ENCODE measurements around the gene HNRNPU.

The HNRNPU gene

GRCh38 chr1:244862699-244863490 lies 1.4 kb downstream of the HNRNPU start:
- DNase-seq (ENCODE audit: low read depth in 2 of 2, low spot score in 1 of 2) = peak; percentile 97

- DNase-seq (ENCODE audit: low read depth in 2 of 2, low spot score in 1 of 2) = no peak
Observed at GRCh38 chr1:244862354-244862698, 2.0 kb downstream of the HNRNPU start.

GRCh38 chr1:244861683-244862082 lies 2.7 kb downstream of the HNRNPU start:
- DNase-seq (ENCODE audit: low read depth in 2 of 2, low spot score in 1 of 2) = no peak

- DNase-seq (ENCODE audit: low read depth in 2 of 2, low spot score in 1 of 2) = no peak
Observed at GRCh38 chr1:244860914-244861610, 3.3 kb downstream of the HNRNPU start.

- DNase-seq (ENCODE audit: low read depth in 2 of 2, low spot score in 1 of 2) = no peak
Observed at GRCh38 chr1:244860078-244860477, 4.3 kb downstream of the HNRNPU start.

- no peak for DNase-seq (ENCODE audit: low read depth in 2 of 2, low spot score in 1 of 2)
Observed at GRCh38 chr1:244858357-244858756, 6.0 kb downstream of the HNRNPU start.

- DNase-seq (ENCODE audit: low read depth in 2 of 2, low spot score in 1 of 2) = no peak
Observed at GRCh38 chr1:244857761-244858160, 6.6 kb downstream of the HNRNPU start.

- no peak for DNase-seq (ENCODE audit: low read depth in 2 of 2, low spot score in 1 of 2)
Observed at GRCh38 chr1:244854865-244855578, 9.3 kb downstream of the HNRNPU start.

- DNase-seq (ENCODE audit: low read depth in 2 of 2, low spot score in 1 of 2) = no peak
Observed at GRCh38 chr1:244854166-244854565, 10.2 kb downstream of the HNRNPU start.

- DNase-seq (ENCODE audit: low read depth in 2 of 2, low spot score in 1 of 2) = no peak
Observed at GRCh38 chr1:244852694-244853093, 11.6 kb downstream of the HNRNPU start.

- DNase-seq (ENCODE audit: low read depth in 2 of 2, low spot score in 1 of 2) = no peak
Observed at GRCh38 chr1:244851546-244852231, 12.7 kb downstream of the HNRNPU start.

GRCh38 chr1:244850896-244851295 lies 13.4 kb downstream of the HNRNPU start:
- no peak for DNase-seq (ENCODE audit: low read depth in 2 of 2, low spot score in 1 of 2)

- no peak for DNase-seq (ENCODE audit: low read depth in 2 of 2, low spot score in 1 of 2)
Observed at GRCh38 chr1:244850099-244850852, 14.1 kb downstream of the HNRNPU start.

GRCh38 chr1:244849189-244849866 lies 15.0 kb downstream of the HNRNPU start:
- DNase-seq (ENCODE audit: low read depth in 2 of 2, low spot score in 1 of 2) = no peak

- no peak for DNase-seq (ENCODE audit: low read depth in 2 of 2, low spot score in 1 of 2)
Observed at GRCh38 chr1:244846653-244847052, 17.7 kb downstream of the HNRNPU start.

- no peak for DNase-seq (ENCODE audit: low read depth in 2 of 2, low spot score in 1 of 2)
Observed at GRCh38 chr1:244844155-244845121, 19.9 kb downstream of the HNRNPU start.

- no peak for DNase-seq (ENCODE audit: low read depth in 2 of 2, low spot score in 1 of 2)
Observed at GRCh38 chr1:244843148-244843978, 21.0 kb downstream of the HNRNPU start.

- no peak for DNase-seq (ENCODE audit: low read depth in 2 of 2, low spot score in 1 of 2)
Observed at GRCh38 chr1:244841273-244841927, 22.9 kb downstream of the HNRNPU start.

All from stimulated activated CD8-positive, alpha-beta memory T cell treated with anti-CD3 and anti-CD28 coated beads, Interleukin-4, amount 100 ng/mL, for 1 hour (primary cell).